HG03175 (cell line): Measurements from ENCODE around the gene MIGA1.
"Not testable (repeated sequence)": the region's sequence is repeated elsewhere in the genome, so short reads cannot be mapped to it uniquely, and the experiment has no call there.

Source experiments
- ATAC-seq: cut with Tn5 transposase; IDR thresholded peaks from one replicate; pipeline ENCODE4 v1.9.1; 2021; ENCODE audit warnings: mild to moderate bottlenecking, moderate library complexity; ENCODE audit not compliant: unreplicated experiment

Gene MIGA1

DNA sequence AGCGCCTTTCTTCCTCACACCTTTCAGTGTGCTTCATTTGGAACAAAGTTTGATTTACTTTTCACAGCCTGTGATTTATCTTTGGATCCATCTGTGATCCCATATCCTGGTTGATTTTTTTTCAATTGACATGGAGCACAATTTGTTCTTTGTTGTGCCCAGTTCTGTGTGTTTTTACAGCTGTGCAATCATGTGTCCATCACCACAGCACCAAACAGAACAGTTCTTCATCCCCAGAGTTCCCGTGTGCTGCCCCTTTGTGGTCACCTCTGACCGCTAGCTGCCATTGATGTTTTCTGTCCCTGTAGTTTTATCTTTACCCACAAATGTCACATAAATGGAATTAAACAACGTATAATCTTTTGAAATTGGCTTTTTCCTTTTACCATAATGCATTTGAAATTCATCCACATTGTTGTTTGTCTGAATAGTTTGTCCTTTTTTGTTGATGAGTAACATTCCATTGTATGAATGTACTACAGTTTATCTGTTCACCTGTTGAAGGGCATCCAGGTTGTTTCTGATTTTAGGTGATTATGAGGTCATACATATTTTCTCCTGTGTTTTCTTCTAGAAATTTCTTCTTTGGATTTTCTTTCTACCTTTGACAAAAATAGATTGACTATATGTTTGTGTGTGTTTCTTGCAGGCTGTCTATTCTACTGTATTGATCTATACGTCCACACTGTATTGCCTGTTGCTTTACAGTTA lies 17.4 kb downstream of the MIGA1 start:
- no peak for ATAC-seq

GRCh38 chr1:77797991-77798390 lies 18.5 kb downstream of the MIGA1 start:
- no peak for ATAC-seq

DNA sequence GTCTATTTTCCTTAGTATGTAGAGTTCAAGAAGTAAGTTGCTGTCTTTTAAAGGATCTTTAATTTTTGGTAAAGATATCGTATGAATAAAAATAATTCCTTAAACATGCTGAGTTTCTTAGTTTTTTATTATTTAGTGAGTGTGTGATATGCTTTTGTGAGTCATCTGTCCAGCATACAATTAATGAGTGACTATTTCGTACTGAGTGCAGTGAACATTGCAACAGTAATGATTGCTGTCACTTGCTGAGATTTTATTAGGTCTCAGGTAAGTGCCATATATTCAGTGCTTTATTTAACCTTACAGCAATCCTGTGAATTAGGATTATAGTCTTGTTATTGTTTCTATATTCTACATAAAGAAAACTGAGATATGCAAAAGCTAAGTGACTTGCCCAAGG lies 22.6 kb downstream of the MIGA1 start:
- ATAC-seq = no peak

DNA sequence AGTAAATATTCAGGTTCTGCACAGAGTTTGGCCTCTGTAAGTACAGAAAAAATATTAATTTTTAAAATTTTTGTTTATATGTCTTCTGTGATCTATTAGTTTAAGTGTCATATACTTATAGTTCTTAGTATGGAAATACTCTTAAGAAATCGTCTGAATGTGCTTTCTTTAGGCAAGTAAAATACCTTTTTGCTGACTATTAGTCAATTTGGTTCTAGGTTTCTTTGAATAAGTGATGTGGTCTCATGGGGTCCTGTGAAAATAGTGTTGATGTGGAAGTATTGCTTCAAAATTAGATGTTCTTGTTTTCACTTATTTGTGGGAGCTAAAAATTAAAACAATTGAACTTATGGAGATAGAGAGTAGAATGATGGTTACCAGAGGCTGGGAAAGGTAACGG lies 23.9 kb downstream of the MIGA1 start:
- ATAC-seq = no peak

DNA sequence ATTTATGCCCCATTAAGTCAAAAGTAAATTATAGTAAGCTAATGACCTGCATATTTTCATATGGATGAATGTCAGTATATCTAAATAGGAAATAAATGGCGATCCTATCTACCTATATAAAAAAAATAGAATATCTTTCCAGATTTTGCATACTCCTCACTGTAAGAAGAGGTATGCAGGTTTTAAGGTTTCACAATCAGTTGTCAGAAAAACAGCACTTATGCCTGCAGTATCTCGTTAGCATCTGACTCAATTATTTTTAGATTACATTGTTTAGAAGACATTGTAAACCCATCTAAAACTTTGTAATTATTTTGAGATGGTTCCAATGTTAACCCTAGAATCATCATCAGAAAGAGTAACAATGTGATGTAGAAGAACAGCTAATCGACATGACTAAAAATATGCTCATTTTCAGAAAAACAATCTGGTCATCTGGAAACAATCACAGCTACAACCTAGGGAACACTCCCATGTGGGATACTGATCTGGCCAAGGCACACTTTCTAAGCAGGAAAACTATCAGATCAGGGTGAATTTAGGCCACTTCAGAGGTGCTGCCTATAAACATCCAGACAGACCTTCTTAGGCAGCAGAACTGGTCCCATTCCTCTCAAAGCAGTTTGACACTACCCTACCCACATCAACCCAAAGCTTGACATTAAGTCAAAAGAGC lies 30.5 kb downstream of the MIGA1 start:
- ATAC-seq = not testable (repeated sequence)

DNA sequence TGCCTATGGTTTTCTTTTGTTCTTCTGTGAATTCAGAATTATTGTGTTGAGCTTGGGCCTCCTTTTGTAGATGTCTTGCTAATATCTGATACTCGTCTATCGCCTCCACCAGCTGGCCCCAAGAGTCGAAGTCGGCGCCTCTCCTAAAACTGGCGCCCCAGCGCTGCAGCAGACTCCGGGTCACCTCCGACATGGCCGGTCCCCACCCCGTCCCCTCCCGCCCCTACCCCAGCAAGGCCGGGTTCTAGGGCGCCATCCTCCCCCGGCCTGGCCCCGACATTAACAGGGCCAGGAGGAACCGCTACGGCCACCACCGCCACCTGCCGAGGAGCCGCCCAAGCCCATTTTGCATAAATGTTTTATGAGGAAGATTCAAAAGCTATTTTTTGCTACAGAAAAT lies 32.1 kb downstream of the MIGA1 start:
- ATAC-seq = peak; percentile 41

DNA sequence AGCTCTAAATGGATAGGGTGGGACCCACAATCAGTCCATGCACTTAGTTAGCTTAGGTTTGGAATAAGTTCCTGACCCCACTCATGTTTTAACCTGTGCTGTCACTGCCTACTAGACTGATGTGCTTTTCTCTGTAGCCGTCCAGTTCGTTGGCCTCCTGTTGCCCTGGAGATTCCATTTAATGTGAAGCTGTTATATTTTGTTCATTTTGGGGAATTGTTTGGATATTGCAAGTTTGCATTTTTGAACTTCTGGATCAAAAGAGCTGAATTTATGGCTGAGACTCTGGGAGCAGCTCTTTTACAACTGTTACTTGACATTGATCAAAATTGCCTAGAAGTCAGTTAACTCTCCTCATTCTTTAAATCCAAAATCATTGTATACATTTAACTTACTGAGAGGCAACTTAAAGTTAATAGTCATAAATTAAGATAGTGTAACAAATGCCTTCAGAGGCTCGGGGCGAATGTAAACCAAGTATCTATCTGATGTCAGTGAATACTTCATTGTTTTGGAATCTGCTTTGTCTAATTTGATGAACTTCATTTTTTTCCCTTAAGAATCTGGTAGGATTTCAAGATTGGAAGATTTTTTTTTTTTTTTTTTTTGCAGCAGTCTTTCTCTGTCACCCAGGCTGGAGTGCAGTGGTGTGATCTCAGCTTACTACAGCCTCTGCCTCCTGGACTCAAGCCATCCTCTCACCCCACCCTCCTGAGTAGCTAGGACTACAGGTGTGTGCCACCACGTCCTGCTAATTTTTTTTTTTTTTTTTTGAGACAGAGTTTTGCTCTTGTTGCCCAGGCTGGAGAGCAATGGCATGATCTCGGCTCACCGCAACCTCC lies 38.1 kb downstream of the MIGA1 start:
- no peak for ATAC-seq

DNA sequence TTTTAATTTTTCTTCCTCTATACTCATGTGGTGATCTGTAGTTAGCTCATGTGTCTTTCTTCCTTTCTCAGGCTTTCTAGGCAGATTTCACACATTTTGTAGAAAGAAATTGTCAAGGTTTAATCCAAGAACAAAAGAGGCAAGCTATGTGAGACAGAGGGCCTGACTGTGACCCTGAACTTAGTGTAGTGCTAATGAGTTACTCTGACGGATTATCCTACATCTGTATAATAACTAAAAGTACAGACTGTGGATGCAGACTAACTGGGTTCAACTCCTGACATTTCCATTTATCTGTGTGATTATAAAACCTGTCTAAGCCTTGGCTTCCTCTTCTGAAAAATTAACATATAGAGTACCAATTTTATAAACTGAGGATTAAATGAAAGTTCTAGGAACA lies 40.7 kb downstream of the MIGA1 start:
- no peak for ATAC-seq

DNA sequence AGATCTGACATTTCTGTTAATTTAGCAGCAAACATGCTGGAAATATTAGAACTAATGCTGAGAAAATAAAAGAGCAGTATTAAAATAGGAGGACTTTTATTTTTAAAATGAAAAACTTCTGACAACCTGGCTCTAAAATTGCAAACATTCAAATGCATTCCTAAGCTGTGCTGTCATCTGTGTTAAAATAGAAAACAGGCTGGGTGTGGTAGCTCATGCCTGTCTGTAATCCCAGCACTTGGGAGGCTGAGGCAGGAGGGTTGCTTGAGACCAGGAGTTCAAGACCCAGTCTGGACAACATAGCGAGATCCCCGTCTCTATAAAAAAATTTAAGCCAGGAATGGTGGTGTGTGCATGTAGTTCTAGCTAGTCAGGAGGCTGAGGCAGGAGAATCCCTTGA lies 44.6 kb downstream of the MIGA1 start:
- no peak for ATAC-seq

DNA sequence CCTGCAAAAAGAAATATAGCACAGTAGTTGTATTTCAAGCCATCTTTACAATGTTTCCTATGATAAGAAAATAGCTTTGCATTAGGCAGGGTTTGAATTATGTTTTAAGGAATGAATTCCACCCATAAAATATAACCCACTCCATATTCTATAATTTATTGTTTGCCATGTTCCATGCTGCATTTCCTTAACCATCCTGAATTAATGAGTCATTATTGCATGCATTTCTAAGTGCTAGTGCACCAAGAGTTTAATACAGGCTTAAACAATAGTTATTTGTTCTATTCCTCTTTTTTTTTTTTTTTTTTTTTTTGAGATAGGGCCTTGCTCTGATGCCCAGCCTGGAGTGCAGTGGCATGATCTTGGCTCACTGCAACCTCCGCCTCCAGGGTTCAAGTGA lies 45.2 kb downstream of the MIGA1 start:
- no peak for ATAC-seq

GRCh38 chr1:77825131-77825709 lies 45.8 kb downstream of the MIGA1 start:
- no peak for ATAC-seq

DNA sequence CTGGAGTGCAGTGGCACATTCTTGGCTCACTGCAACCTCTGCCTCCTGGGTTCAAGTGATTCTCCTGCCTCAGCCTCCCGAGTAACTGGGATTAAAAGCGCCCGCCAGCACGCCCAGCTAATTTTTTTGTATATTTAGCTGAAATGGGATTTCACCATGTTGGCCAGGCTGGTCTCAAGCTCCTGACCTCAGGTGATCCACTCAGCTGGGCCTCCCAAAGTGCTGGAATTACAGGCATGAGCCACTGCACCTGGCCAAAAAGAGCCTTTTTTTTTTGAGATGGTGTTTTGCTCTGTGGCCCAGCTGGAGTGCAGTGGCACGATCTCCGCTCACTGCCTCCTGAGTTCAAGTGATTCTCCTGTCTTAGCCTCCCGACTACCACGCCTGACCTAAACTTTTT lies 47.4 kb downstream of the MIGA1 start:
- not testable (repeated sequence) for ATAC-seq

GRCh38 chr1:77828098-77828497 lies 48.6 kb downstream of the MIGA1 start:
- no peak for ATAC-seq

DNA sequence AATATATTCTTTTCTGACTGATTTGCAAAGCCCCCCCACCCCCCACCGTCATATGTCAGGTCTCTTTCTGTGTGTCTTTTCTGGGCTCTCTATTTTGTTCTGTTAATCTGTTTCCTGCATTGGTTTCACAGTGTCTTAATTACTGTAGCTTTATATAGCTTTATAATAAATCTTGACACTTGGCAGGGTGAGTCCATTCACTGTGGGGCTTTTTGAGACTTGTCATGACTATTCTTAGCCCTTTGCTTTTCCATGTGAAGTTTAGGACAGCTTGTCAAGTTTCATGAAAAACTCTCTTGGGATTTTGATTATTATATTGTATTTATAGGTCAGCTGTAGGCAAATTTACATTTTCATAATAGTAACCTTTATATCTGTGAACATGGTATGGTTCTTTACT lies 50.4 kb downstream of the MIGA1 start:
- no peak for ATAC-seq

DNA sequence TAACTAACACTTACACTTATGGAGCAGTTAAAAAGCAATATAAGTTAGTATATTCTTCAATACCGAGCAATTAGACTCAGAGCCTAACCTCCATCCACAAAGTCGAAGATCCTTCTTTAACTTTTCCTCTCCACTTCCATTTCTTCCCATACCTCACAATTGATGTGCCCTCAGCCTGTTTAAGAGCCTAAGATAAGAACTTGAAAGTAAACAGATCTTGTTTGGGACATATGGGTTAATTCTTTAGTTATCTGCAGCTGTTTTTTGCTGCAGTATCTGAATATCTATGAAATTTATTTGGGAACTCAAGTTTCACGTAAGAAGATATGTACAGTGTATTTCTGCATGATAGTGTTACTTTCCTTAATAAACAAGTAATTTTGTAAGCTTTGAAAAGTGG lies 51.5 kb downstream of the MIGA1 start:
- no peak for ATAC-seq

- ATAC-seq = no peak
These were observed 52.1 kb downstream of the MIGA1 start for GRCh38 chr1:77831566-77831965.

GRCh38 chr1:77831976-77832711 lies 52.7 kb downstream of the MIGA1 start:
- ATAC-seq = no peak

DNA sequence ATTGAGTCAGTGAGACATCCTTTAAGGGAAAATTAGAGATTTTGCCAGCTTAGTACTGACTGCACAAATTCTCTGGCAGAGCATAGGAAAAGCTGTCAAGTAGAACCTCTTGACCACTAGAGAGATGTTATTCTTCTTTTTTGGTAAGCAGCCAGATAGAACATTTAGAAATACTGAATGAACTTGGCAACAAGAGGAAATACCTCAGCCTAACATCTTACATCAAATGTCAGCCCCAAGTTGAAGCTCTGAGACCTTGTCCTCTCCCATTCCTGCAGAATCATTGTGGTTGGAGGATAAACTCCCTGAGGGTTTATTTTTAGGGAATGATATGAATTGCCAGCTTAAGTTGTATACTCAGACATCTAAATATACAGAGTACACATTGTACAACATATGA lies 53.5 kb downstream of the MIGA1 start:
- ATAC-seq = no peak

DNA sequence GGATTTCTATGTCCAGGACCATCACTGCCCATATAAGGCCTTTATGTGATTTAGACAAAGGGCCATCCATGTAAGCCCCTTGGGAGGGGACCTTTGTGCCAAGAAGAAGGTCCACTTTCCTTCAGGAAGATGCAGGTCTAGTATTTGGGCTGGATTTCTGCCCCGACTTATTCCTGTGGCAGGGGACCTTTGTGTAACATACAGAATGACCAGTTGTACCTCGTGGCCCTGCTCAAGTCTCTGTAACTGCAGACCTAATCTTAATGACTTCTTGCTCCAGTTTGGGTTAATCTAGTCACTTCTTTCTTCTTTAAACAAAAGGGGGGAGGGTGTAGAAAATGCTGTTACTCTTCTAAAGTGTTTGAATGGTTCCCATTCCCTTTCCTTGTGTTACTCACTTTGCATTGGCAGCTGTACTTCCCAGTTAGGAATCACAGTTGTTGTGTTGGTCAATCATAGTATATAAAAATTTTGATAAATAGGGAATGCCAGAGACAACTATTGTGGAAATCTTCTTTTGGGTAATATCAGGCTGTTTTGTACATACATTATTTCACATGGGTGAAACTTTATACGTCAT lies 54.2 kb downstream of the MIGA1 start:
- ATAC-seq = no peak

DNA sequence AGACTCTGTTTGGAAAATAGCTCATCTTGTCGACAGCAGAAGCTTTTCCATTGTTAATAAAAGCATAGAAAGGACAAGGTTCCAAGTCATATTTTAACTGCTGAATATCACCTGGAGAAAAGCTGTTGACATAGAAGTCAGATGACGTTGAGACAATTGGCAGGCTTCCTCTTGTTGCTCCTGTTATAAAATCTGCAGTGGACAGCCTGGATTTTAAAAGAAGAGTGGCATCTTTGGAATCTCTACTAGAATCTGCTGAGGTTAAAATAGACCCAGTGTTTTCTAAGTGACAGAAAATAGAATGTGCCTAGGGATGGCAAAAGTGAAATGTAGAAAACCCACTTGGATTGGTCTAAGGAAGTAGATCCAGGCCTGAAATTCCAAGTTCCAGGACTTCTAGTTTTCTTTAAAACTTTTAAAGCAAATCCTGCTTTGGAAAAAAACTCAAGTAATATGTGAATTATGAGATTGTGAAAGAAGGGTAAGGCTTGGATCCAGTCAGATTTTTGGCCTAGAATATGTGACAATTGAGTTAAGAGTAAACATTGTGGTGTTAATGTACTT lies 55.4 kb downstream of the MIGA1 start:
- ATAC-seq = no peak
